Measurements from ENCODE around the gene TRRAP.
A peak's percentile ranks its signal among the peaks of the same experiment; 100 is the strongest.
"Not testable (repeated sequence)": the region's sequence is repeated elsewhere in the genome, so short reads cannot be mapped to it uniquely, and the experiment has no call there.

Gene TRRAP

GRCh38 chr7:99030457-99030856, 152.1 kb downstream of the TRRAP start:
- no peak for DNase-seq (ENCODE audit: low read depth in 2 of 2)

GRCh38 chr7:99030951-99031350, 152.6 kb downstream of the TRRAP start:
- no peak for DNase-seq (ENCODE audit: low read depth in 2 of 2)

- no peak for DNase-seq (ENCODE audit: low read depth in 2 of 2)
Measured at GRCh38 chr7:99031496-99031895, 153.2 kb downstream of the TRRAP start.

- no peak for DNase-seq (ENCODE audit: low read depth in 2 of 2)
Measured at GRCh38 chr7:99032928-99033327, 154.6 kb downstream of the TRRAP start.

- no peak for DNase-seq (ENCODE audit: low read depth in 2 of 2)
Measured at GRCh38 chr7:99033765-99034164, 155.4 kb downstream of the TRRAP start.

GRCh38 chr7:99034932-99035722, 156.8 kb downstream of the TRRAP start:
- DNase-seq (ENCODE audit: low read depth in 2 of 2), result no peak

- DNase-seq (ENCODE audit: low read depth in 2 of 2), result no peak
Measured at GRCh38 chr7:99035723-99036545, 157.6 kb downstream of the TRRAP start.

GRCh38 chr7:99036546-99037111, 158.3 kb downstream of the TRRAP start:
- no peak for DNase-seq (ENCODE audit: low read depth in 2 of 2)

GRCh38 chr7:99037327-99037940, 159.1 kb downstream of the TRRAP start:
- DNase-seq (ENCODE audit: low read depth in 2 of 2), result no peak

GRCh38 chr7:99038086-99038855, 159.9 kb downstream of the TRRAP start:
- DNase-seq (ENCODE audit: low read depth in 2 of 2), result no peak

GRCh38 chr7:99039384-99039891, 161.1 kb downstream of the TRRAP start:
- no peak for DNase-seq (ENCODE audit: low read depth in 2 of 2)

GRCh38 chr7:99040104-99040958, 162.0 kb downstream of the TRRAP start:
- DNase-seq (ENCODE audit: low read depth in 2 of 2), result peak; percentile 62 to 66

GRCh38 chr7:99041526-99041925, 163.2 kb downstream of the TRRAP start:
- no peak for DNase-seq (ENCODE audit: low read depth in 2 of 2)

- no peak for DNase-seq (ENCODE audit: low read depth in 2 of 2)
Measured at GRCh38 chr7:99042957-99043356, 164.6 kb downstream of the TRRAP start.

GRCh38 chr7:99044858-99045257, 166.5 kb downstream of the TRRAP start:
- DNase-seq (ENCODE audit: low read depth in 2 of 2), result not testable (repeated sequence)

GRCh38 chr7:99046262-99046661, 167.9 kb downstream of the TRRAP start:
- not testable (repeated sequence) for DNase-seq (ENCODE audit: low read depth in 2 of 2)

GRCh38 chr7:99046722-99047121, 168.4 kb downstream of the TRRAP start:
- DNase-seq (ENCODE audit: low read depth in 2 of 2), result no peak

GRCh38 chr7:99047526-99048077, 169.3 kb downstream of the TRRAP start:
- no peak for DNase-seq (ENCODE audit: low read depth in 2 of 2)

GRCh38 chr7:99050971-99051370, 172.6 kb downstream of the TRRAP start:
- no peak for DNase-seq (ENCODE audit: low read depth in 2 of 2)

GRCh38 chr7:99054781-99055180, 176.4 kb downstream of the TRRAP start:
- DNase-seq (ENCODE audit: low read depth in 2 of 2), result no peak

Data from fibroblast of skin of left quadriceps (primary cell).